Chondrocyte (in vitro differentiated cells): Measurements from ENCODE around the gene UFSP2. TPM values are rescaled to one million over a fixed set of nuclear protein-coding genes. Genes with fewer than 3 reads are reported as not detected.

Source experiments
- DNase-seq: peaks from one replicate; pipeline ENCODE4 v3.0.0; 2021; ENCODE audit warnings: mixed read lengths, low spot score
- H3K27ac Mint-ChIP-seq: one replicate; pipeline ENCODE4 v1.8.0; 2021; ENCODE audit warnings: mild to moderate bottlenecking, moderate library complexity, mixed read lengths; ENCODE audit not compliant: unreplicated experiment
- H3K27me3 Mint-ChIP-seq: 2 replicates; pipeline ENCODE4 v1.8.0; 2021; ENCODE audit warnings: low read depth, mixed read lengths
- H3K36me3 Mint-ChIP-seq: 2 replicates; pipeline ENCODE4 v1.8.0; 2021; ENCODE audit warnings: low read depth, mixed read lengths
- H3K4me1 Mint-ChIP-seq: 2 replicates; pipeline ENCODE4 v1.8.0; 2021; ENCODE audit warnings: low read depth, mild to moderate bottlenecking, mixed read lengths
- H3K4me3 Mint-ChIP-seq: one replicate; pipeline ENCODE4 v1.8.0; 2021; ENCODE audit warnings: mild to moderate bottlenecking, moderate library complexity, mixed read lengths; ENCODE audit not compliant: unreplicated experiment
- H3K9me3 Mint-ChIP-seq: 2 replicates; pipeline ENCODE4 v1.8.0; 2021; ENCODE audit warnings: low read depth, mixed read lengths
- CTCF ChIP-seq: fragments of 200-600 bp; sonication (generic); IDR thresholded peaks from 2 replicates; pipeline ENCODE4 v1.5.0; 2021; ENCODE audit warnings: antibody characterized with exemption, mild to moderate bottlenecking, moderate library complexity
- total RNA-seq: library from RNA; stranded (reverse); gene quantifications from 3 replicates; pipeline ENCODE4 v1.2.1, GENCODE V29; 2021

The UFSP2 gene
- total RNA-seq, 1 donor from 2014 or later: 33.0 TPM

- H3K27me3 Mint-ChIP-seq: no peaks in the 10 kb centered on the region
- H3K4me3 Mint-ChIP-seq: no peak overlapping the region
- H3K9me3 Mint-ChIP-seq: no peaks in the 10 kb centered on the region
- peaks cover 3% of the 10 kb centered on the region for H3K4me1 Mint-ChIP-seq
- TF ChIP-seq CTCF: no peak
- DNase-seq: no peak
- H3K27ac Mint-ChIP-seq: no peak overlapping the region
- H3K36me3 Mint-ChIP-seq: no peaks in the 10 kb centered on the region
Observed at GRCh38 chr4:185435466-185435865, 9.7 kb upstream of the UFSP2 start.

GRCh38 chr4:185429660-185430059 lies 3.9 kb upstream of the UFSP2 start:
- DNase-seq: no peak
- H3K4me1 Mint-ChIP-seq: peaks cover 15% of the 10 kb centered on the region
- H3K9me3 Mint-ChIP-seq: no peaks in the 10 kb centered on the region
- no peaks in the 10 kb centered on the region for H3K27me3 Mint-ChIP-seq
- H3K4me3 Mint-ChIP-seq: no peak overlapping the region
- H3K36me3 Mint-ChIP-seq: no peaks in the 10 kb centered on the region
- no peak for TF ChIP-seq CTCF
- H3K27ac Mint-ChIP-seq: no peak overlapping the region

- H3K36me3 Mint-ChIP-seq: no peaks in the 10 kb centered on the region
- no peak for DNase-seq
- no peaks in the 10 kb centered on the region for H3K27me3 Mint-ChIP-seq
- H3K4me1 Mint-ChIP-seq: peaks cover 34% of the 10 kb centered on the region
- no peak overlapping the region for H3K27ac Mint-ChIP-seq
- TF ChIP-seq CTCF: no peak
- H3K4me3 Mint-ChIP-seq: peak overlapping the region; percentile 32
- H3K9me3 Mint-ChIP-seq: no peaks in the 10 kb centered on the region
Observed at GRCh38 chr4:185426960-185427688, 1.4 kb upstream of the UFSP2 start.

- peaks cover 43% of the 10 kb centered on the region for H3K4me1 Mint-ChIP-seq
- H3K9me3 Mint-ChIP-seq: no peaks in the 10 kb centered on the region
- H3K4me3 Mint-ChIP-seq: peak overlapping the region; percentile 84
- TF ChIP-seq CTCF: peak; percentile 10
- DNase-seq: no peak
- H3K27me3 Mint-ChIP-seq: no peaks in the 10 kb centered on the region
- peak overlapping the region; percentile 99 for H3K27ac Mint-ChIP-seq
- peaks cover 7% of the 10 kb centered on the region for H3K36me3 Mint-ChIP-seq
Observed at GRCh38 chr4:185424905-185425646, 688 bp downstream of the UFSP2 start.

- Mint-ChIP-seq H3K36me3 (peaks cover 15% of the 10 kb centered on the region), H3K9me3 (no peaks in the 10 kb centered on the region), H3K4me3 (no peak overlapping the region), H3K4me1 (peaks cover 39% of the 10 kb centered on the region), H3K27me3 (no peaks in the 10 kb centered on the region), H3K27ac (peak overlapping the region; percentile 18)
- no peak for DNase-seq
- no peak for TF ChIP-seq CTCF
Observed at GRCh38 chr4:185421366-185422124, 4.2 kb downstream of the UFSP2 start.
